Myocyte (in vitro differentiated cells): Measurements from ENCODE around the gene ATP11A. TPM values are rescaled to one million over a fixed set of nuclear protein-coding genes. Genes with fewer than 3 reads are reported as not detected.

Experiments used
- DNase-seq: peaks from one replicate; pipeline ENCODE4 v3.0.0-alpha.2; 2012; ENCODE audit warnings: low read depth
- polyA plus RNA-seq: library from polyadenylated mRNA; unstranded; fragments of >200 nt; gene quantifications from one replicate; pipeline ENCODE4 v1.2.1, GENCODE V29; 2012; ENCODE audit warnings: missing spikeins
- total RNA-seq: library from RNA; depleted of rRNA; stranded (reverse); fragments of >200 nt; gene quantifications from 2 replicates; pipeline ENCODE4 v1.2.3, GENCODE V29; 2014

ATP11A gene
- total RNA-seq = 8.0 and 9.9 TPM in 2 replicates
- polyA plus RNA-seq = 11.2 TPM

DNA sequence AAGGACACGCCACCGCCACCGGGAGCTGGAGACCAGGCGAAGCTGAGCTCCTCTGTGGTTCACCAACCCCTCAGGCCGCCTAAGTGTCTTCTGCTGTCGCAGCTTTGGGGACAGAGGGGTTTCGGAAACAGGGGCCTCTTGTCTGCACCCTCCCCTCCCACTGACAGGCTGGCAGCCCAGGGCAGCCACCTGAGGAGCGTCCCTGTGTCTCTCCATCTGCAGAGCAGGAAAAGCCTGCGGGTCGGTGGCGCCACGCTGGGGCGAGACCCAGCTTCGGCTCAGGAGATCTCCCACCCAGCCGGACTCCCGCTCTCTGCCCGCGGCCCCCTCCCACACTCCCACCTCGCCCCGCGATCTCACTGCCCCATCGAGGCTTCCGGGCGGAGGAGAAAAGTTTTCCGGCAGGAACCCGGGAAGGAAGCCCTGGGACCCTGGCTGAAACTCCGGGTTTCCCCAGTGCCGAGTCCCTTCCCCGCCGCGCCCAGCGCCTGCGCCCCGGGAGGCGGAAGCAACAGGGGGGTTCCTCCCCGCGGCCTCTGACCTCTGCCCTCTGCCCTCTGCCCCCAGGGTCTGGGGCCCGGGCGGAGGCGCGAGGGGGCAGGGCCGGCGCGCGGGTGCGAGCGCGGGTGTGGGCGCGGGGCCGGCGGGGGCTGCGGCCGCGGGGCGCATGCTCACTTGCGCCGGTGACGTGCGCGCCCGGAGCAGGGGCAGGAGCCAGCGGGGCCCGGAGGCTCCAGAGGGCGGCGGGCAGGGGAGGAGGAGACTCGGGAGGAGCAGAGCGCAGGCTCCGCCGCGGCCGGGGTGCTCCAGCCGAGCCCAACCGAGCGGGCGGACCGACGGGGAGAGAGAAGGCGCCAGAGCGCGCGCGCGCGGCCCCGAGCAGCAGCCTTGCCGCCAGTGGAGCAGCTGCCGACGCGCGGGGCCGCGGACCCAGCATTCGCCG, at the start of gene ATP11A:
ATP11A (plus strand) TSS at position 736 of the 943 bp plus-strand sequence. CDS start 379 bp downstream, outside the sequence.
- DNase-seq = peak; percentile 94

DNA sequence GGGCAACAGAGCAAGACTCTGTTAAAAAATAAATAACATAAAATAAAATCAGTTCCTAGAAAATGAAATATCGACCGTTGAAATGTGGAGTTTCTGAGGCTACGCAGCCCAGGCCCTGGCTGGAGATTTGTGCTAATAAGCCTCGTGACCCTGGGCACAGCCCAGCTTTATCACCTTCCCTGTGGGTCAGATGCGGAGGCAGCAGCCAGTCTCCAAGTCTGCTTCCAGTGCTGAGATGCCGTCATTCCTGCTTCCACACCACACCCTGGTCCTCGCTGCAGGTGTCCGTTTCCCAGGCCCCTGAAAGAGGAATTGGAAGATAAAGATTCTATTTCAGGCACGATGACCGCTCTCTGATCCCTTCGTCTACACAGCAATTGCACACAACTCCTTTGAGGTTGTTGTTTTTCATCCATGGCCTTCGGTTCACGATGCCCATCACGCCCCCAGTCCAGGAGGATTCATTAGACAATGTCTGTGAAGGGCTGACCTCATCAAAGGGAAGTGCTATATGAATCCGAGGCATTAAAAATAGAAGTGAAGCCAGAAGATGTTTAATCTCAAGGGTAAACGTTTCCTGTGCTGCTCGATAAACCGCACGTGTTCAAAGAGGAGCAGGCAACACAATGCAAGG, 48.3 kb upstream of the ATP11A start:
- DNase-seq = no peak

- DNase-seq = no peak
Measured at GRCh38 chr13:112642090-112642460, 47.8 kb upstream of the ATP11A start.

GRCh38 chr13:112643759-112644459, 45.9 kb upstream of the ATP11A start:
- no peak for DNase-seq

- DNase-seq = no peak
Measured at GRCh38 chr13:112645327-112645914, 44.4 kb upstream of the ATP11A start.

GRCh38 chr13:112647256-112647655, 42.6 kb upstream of the ATP11A start:
- no peak for DNase-seq

DNA sequence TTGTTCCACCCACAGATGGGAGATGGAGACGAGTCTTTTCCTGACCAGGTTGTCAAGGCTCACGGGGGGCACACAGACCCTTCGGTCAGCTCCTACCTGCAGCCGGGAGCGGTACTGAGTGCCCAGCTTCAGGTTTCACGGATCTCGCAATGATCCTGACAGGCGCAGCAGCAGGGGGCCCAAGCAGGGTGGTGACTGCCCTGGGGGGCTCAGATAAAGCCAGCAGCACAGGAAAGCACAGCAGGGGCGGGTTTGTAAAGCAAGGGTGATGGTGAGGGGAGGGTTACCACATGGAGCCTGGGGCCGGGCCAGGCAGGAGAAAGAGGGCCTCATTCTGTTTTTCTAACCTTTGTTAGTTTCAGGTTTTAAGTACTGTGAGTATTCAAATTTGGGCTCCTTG, 41.7 kb upstream of the ATP11A start:
- DNase-seq = no peak

DNA sequence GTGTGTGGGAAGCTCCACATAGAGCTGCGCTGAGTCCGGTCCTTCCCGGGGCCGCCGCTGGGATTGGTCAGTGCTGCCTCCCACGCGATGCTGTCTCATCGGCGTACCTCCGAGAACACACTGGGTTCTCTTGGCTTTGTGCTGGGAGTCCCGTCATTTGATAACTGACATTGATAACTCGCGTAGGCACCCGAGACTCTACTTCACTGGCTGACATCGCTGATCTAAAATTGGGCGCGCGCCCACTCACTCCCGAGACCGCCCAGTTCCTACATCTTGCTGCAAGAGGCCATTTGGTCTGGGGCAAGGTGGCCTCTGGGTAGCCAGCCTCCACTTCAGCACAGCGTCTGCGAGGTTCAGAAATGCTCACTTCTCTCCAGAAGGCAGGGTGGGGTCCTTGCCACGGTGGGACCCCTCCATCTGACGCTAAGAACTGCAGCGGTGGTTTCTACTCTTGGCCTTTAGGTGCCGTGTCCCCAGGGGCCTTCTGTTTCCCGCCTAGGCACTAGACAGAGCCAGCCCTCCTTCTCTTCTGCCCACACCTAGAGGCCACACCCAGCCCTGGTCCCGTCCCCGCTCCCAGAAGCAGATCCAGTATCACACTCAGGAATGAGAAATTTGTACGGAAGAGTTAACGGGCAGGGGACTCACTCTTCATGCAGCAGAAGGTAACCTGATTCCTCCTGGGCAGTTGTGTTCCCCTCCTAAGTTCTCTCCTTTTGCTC, 40.7 kb upstream of the ATP11A start:
- DNase-seq = no peak

- DNase-seq = no peak
Measured at GRCh38 chr13:112651311-112651710, 38.5 kb upstream of the ATP11A start.

DNA sequence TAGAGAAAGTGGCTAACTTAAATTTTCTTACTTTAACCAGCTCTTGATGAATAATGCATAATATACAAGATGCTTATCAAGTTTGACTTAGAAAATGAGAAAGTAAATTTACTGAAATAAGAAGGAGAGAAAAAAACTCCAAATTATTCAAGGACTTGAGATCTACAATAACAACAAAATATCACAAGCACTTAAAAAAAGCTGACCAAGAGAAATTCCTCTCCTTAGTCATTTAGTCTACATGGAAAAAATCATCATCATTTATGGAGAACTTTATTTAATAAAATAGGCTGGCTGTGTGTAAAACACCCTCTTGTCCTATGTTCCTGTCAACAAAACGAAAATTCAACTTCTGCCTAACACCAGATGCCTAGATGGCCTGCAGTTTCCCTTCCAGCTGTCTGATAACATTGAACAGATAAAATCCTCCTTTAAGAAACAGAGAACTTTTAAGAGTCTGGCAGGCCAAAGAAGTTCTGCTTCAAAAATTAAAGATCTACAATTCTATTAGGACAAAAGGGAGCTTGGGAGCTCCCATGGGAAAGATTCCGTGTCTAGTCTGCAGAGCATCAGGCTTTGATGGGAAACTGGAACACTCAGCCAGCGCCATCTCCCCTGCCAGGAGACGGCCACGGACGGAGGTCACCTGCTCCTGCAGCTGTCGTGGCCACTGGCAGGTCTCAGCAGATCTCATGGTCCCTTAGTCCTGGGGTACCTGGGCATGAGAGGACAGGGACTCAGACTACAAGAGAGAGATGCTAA, 37.9 kb upstream of the ATP11A start:
- peak; percentile 15 for DNase-seq

GRCh38 chr13:112652512-112653070, 37.2 kb upstream of the ATP11A start:
- DNase-seq = peak; percentile 23

DNA sequence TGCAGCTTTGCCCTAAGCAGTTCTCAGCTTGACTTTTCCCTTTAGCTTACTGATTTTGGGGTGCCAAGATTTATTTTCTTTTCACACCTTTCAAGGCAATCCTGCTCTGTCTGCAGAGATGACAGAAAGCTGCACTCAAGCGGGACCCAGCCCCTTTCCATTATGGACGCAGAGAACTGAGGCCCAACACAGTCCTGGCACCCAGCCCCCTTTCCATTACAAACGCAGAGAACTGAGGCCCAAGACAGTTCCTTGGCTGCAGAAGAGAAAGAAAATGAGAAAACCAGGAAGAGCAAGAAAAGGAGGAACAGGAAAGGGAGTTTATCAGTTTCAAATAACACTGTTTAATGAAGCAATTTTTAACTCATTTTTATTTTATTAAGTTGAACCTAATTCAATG, 36.8 kb upstream of the ATP11A start:
- DNase-seq = no peak

DNA sequence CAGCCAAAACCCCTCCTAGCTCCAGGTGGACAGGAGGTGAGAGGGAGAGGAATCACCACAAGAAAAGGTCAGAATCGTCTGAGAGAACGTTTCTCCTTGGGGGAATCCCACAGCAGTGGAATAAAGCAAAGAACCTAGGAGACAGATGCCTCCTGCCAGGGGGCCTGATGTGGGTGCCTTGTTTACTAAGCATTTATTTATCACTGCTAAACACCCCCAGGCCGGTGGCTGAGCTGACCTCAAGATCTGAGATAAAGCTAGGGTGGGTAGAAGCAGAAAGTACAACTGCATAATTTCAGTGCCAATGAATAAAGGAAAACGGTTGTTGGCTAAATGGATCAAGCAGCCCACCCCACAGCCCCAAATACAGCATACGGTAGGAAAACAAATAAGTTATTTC, 33.9 kb upstream of the ATP11A start:
- DNase-seq = no peak

DNA sequence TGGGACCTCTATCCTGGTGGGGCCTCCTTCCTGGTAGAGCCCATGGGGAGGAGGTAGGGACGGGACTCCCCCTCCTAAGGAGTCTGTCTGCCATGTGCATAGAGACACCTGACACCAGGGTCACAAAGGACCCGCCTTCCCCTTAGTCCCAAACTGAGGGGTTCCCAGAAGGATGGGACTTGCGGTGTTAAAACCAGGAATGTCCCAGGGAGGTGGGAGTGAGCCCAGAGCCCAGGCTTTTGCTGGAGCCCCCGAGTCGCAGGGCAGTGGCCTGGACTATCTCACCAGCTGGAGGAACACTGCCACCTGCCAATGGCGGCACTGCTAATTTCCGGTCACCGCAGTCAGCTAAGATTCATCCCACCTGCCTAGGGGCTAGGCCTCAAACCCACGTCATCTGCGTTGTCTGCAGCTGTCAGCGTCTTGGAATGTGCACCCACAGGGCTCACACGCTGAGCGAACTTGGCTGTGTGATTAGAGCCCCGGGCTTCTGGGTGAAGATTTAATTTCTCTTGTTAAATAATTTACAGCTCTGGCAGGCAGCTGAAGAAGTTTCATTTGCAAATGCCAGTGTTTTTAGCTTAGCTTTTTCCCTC, 31.9 kb upstream of the ATP11A start:
- peak; percentile 90 for DNase-seq

GRCh38 chr13:112658808-112659207, 31.0 kb upstream of the ATP11A start:
- peak; percentile 57 for DNase-seq

GRCh38 chr13:112661291-112661690, 28.5 kb upstream of the ATP11A start:
- no peak for DNase-seq

- DNase-seq = no peak
Measured at GRCh38 chr13:112664501-112665203, 25.2 kb upstream of the ATP11A start.

GRCh38 chr13:112668924-112669323, 20.9 kb upstream of the ATP11A start:
- DNase-seq = no peak
